Activated CD4-positive, alpha-beta T cell treated with anti-CD3 and anti-CD28 coated beads for 1 hour (primary cell): ENCODE data around the gene QKI.

ENCODE experiments used
- DNase-seq: peaks from one replicate; pipeline ENCODE4 v3.0.0-alpha.2; 2020

Gene QKI

DNA sequence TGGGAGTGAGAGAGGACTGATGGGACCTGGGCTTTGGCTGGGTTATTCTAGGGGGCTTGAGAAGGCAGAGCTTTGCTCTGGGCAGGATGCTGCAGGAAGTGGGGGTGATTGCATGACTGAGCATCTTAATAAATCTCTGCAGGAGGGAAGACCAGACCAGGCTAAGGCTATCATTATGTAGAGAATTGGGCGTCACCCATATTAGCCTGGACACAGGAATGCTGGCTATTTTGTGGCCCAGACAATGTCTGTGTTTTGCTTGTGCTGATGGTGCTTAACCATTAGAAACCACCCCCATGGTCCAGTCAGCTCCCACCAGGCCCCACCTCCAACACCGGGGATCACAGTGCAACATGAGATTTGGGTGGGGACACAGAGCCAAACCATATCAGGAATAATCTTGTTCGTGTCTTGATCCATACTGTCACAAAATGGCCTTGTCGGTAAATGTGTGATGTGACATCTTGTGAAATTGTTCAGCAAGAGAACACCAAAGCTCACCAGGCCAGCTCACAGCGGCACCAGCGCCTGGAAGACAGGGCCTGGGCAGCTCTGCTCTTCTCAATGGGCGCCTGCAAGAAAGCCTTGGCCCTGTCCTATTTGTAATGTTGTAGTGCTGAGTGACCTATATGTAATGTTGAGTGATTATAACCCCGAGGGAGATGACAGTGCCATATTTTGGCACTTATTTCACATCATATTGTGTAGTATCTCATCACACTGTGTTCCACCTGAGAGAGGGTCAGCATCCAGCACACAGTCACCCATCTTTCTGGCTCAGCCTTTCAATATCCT lies 211.8 kb downstream of the QKI start:
- DNase-seq = no peak

DNA sequence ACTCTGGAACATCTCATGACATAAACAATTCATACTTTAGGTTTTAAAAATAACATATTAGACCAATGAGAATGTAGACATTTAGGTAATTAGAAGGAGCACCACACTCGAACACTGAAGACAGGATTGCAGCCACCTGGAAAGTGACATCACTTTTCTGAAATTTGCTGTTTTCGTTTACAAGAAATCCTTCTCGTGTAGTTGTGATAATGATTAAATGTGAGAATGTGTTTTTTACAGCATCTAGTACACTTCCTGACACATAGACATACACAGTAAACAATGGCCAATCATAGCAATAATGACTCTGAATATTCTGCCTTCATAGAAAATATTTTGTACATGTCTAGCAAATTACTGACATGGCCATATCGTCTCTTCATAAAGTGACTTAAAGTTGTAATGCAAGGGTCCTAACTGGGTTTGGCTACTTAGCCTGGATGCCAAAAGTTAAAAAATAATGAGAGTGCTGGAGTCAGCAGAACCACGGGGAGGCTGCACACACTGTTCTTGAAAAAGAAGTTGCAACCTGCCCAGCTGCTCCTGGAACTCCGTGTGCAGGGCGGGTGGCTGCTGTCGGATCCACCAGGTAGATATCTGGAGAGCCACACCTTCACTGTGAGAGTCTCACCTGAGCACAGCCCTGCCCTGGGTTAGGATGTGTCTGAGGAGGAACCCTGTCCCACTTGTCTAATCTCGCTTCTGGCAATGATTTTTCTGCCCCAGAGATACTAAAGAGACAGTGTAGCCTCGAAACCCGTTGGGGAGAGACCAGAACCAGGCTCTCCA lies 212.9 kb downstream of the QKI start:
- no peak for DNase-seq
